GM15510 (cell line): ENCODE results near the gene PDCD4.
A peak's percentile ranks its signal among the peaks of the same experiment; 100 is the strongest.

Experiments
- POLR2A ChIP-seq: IDR thresholded peaks from 3 replicates; pipeline ENCODE4 v1.6.1; 2011; ENCODE audit warnings: borderline replicate concordance; ENCODE audit not compliant: insufficient read length; ENCODE audit errors: extremely low read depth

Gene PDCD4

GRCh38 chr10:110864662-110865140 lies 7.0 kb upstream of the PDCD4 start:
- TF ChIP-seq POLR2A: no peak

- TF ChIP-seq POLR2A: no peak
These were observed 6.4 kb upstream of the PDCD4 start for GRCh38 chr10:110865186-110865808.

GRCh38 chr10:110865809-110866482 lies 5.8 kb upstream of the PDCD4 start:
- TF ChIP-seq POLR2A: no peak

GRCh38 chr10:110867807-110868465 lies 3.8 kb upstream of the PDCD4 start:
- no peak for TF ChIP-seq POLR2A

- TF ChIP-seq POLR2A: no peak
These were observed 2.7 kb upstream of the PDCD4 start for GRCh38 chr10:110868981-110869380.

- TF ChIP-seq POLR2A: no peak
These were observed 868 bp upstream of the PDCD4 start for GRCh38 chr10:110870823-110871297.

- TF ChIP-seq POLR2A: peak; percentile 20
These were observed 636 bp downstream of the PDCD4 start for GRCh38 chr10:110872145-110872983.

GRCh38 chr10:110872984-110873923 lies 1.5 kb downstream of the PDCD4 start:
- no peak for TF ChIP-seq POLR2A

GRCh38 chr10:110873951-110874350 lies 2.2 kb downstream of the PDCD4 start:
- TF ChIP-seq POLR2A: no peak

- no peak for TF ChIP-seq POLR2A
These were observed 4.3 kb downstream of the PDCD4 start for GRCh38 chr10:110876000-110876399.

- no peak for TF ChIP-seq POLR2A
These were observed 5.1 kb downstream of the PDCD4 start for GRCh38 chr10:110876788-110877187.

- TF ChIP-seq POLR2A: no peak
These were observed 8.3 kb downstream of the PDCD4 start for GRCh38 chr10:110880012-110880411.

GRCh38 chr10:110881247-110881646 lies 9.5 kb downstream of the PDCD4 start:
- TF ChIP-seq POLR2A: no peak

GRCh38 chr10:110881905-110882304 lies 10.2 kb downstream of the PDCD4 start:
- no peak for TF ChIP-seq POLR2A
